GM19468 (cell line): ENCODE results near the gene CABLES1.
"Not testable (repeated sequence)": the region's sequence is repeated elsewhere in the genome, so short reads cannot be mapped to it uniquely, and the experiment has no call there.

ENCODE experiments used
- ATAC-seq: cut with Tn5 transposase; IDR thresholded peaks from one replicate; pipeline ENCODE4 v1.9.1; 2021; ENCODE audit warnings: mild to moderate bottlenecking, moderate library complexity, moderate number of reproducible peaks; ENCODE audit not compliant: unreplicated experiment; ENCODE audit errors: extremely low read depth

Gene CABLES1, protein sequence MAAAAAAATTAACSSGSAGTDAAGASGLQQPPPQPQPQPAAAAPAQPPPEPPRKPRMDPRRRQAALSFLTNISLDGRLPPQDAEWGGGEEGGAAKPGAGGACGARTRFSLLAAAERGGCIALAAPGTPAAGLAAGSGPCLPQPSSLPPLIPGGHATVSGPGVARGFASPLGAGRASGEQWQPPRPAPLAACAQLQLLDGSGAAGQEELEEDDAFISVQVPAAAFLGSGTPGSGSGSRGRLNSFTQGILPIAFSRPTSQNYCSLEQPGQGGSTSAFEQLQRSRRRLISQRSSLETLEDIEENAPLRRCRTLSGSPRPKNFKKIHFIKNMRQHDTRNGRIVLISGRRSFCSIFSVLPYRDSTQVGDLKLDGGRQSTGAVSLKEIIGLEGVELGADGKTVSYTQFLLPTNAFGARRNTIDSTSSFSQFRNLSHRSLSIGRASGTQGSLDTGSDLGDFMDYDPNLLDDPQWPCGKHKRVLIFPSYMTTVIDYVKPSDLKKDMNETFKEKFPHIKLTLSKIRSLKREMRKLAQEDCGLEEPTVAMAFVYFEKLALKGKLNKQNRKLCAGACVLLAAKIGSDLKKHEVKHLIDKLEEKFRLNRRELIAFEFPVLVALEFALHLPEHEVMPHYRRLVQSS

DNA sequence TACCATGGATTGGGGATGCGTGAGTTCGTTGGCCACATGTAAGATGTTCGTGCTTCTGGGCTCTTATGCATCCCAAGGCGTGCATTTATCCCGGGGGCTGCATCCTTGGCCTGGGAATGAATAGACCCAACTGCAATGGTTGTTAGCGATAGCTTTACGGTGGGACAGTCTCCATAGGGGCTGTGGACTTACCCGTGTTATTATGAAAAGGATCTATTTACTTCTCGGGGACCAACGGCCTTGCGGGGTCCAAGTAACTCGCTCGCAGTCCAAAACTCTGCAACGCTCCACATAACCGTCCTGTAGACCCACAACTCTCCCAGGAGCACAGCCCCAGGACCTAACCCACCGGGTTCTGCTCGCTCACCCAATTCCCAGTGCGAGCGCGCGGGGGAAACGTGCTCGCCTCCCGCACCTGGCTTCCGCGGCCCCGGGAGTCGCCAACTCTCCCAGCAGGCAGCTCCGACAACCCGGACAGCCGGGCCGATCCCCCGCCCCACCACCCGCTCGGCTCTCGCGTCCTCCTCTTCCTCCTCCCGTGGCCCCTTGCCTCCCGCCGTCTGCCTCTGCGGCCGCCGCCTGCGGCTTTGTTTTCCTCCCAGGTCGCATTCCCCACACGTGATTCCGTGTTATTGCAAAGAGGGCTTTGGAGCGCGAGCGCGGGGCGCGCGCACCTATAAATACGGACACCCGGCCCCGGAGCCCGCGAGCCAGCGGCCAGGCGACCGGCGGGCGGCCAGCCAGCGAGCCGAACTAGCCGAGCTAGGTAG lies at the start of gene CABLES1:
TSS of gene CABLES1 (plus strand) at position 706 of the 770 bp plus-strand sequence. CDS start 278 bp downstream, outside the sequence.
- ATAC-seq = no peak

DNA sequence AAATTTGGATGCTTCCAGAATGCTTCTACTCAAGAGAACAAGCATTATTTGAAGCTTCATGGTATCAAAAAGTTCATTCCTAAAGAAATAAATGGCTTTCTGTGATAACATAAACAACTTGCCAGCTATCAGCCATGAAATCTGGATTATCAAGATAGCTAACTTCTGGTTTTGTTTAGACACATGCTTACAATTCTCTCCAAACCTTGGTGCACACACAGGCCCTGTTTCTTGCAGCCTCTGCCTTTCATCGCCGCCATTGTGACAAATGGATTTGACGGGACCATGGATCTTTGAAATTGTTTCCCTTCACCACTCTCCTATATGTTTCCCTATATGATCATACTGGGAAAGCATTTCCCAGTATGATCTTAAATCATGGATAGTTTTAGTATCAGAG lies 47.9 kb upstream of the CABLES1 start:
- ATAC-seq = no peak

DNA sequence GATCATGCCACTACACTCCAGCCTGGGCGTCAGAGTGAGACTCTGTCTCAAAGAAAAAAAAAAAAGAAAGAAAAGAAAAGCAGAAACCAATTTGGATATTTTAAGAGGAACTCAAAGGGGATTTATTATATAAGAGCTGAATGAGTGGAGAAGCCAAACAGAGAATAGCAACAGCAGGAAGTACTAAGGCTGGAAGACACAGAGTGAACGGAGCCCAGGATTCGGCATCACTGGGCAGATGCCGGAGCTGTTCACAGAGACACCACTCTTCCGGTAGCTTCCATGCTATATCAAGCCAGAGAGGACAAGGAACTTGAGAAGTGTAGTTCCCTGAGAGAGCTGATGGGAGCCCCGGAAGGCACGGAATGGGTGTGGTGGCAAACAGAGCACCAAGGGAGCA lies 47.0 kb upstream of the CABLES1 start:
- ATAC-seq = no peak

DNA sequence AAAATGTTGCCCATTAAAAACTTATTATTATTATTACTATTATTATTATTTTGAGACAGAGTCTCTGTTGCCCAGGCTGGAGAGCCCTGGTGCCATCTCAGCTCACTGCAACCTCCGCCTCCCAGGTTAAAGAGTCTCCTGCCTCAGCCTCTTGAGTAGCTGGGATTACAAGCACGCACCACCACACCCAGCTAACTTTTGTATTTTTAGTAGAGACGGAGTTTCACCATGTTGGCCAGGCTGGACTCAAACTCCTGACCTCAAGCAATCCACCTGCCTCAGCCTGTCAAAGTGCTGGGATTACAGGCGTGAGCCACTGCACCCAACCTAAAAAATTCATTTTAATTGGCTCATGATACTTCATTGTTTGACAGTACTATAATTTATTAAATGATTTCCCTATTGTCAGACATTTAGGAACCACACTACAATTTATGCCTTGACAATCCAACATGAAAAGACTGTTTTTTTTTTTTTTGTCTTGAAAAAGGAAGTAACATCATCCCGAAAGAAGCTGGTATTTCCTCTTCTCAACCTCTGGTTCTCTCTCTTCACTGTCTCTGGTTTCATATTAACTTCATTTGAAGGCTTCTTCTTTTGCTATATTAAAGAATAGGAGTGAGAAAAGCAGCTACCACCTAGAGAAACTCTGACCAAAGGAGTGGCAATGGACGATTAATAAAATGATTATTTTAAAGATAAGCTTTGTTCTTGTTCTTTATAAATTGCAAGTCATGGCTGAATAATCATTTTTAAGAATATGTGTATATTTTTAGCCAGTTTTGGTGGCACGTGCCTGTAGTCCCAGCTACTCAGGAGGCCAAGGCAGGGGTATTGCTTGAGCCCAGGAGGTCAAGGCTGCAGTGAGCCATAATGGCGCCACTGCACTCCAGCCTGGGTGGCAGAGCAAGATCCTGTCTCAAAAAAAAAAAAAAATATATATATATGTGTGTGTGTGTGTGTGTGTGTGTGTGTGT lies 44.0 kb upstream of the CABLES1 start:
- ATAC-seq = not testable (repeated sequence)

DNA sequence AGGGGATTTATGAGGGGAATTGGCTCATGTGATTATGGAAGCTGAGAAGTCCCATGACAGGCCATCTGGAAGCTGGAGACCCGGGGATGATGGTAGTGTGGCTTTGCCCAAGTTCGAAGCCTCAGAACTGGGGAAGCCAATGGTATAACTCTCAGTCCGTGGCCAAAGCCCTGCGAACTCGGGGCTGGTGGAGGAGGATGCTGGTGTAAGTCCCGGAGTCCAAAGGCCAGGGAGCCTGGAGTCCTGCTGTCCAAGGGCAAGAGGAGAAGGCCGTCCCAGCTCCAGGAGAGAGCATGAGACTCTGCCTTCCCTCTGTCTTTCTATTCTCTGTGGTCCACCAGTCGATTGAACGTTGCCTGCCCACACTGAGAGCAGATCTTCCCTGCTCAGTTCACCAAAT lies 43.2 kb upstream of the CABLES1 start:
- ATAC-seq = no peak

DNA sequence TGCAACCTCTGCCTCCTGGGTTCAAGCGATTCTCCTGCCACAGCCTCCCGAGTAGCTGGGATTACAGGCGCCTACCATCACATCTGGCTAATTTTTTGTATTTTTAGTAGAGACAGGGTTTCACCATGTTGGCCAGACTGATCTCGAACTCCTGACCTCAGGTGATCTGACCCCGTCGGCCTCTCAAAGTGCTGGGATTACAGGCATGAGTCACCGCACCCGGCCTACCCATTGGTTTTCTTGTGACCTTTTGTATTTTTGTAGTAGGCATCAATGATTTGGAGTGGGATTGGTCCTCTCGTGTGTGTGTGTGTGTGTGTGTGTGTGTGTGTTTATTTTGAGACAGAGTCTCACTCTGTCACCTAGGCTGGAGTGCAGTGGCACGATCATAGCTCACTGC lies 42.2 kb upstream of the CABLES1 start:
- not testable (repeated sequence) for ATAC-seq

DNA sequence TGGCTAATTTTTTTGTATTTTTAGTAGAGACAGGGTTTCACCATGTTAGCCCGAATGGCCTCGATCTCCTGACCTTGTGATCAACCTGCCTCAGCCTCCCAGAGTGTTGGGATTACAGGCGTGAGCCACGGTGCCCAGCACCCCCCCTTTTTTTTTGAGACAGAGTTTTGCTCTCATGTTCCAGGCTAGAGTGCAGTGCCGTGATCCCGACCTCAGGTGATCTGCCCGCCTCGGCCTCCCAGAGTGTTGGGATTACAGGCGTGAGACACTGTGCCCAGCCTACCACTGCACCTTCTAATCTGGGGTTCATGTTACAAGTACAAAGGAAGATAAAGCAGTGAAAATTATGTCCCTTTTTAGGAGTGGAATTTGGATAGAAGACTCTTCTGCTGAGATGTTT lies 41.5 kb upstream of the CABLES1 start:
- ATAC-seq = no peak

DNA sequence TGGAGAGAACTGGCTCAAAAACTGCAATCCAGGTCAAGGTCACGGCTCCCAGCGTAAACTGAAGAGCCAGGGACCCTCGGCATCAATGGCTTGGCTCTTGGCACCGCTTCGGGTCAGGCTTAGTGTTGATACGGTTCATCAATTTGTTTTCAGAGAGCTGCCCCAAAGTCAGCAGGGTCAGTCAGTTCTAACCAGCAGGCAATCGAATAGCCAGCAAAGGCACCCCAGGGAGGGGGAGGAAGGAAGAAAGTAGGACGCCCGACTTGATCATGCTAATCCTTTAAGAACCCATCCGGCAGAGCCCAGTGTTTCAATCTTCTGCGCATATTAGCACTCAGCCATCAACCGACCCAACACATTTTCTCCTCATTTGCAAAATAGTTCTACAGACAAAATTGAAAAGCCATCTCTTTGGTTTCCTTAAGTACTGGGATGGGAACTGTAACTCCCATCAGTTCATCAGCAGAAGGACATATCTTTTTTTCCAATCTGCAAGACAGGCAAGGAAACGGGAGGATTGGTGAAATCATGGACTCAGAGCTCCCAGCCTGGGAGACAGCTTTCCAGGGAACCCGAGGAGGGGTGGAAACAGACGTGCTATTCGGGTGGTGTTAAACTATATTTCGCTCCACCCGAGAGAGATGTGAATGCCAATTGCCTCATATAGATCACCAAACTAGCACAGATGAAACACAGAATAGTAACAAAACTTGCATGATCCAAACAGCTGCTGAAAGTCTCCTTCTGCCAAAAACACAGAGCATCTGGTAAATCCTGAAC lies 40.7 kb upstream of the CABLES1 start:
- ATAC-seq = no peak

DNA sequence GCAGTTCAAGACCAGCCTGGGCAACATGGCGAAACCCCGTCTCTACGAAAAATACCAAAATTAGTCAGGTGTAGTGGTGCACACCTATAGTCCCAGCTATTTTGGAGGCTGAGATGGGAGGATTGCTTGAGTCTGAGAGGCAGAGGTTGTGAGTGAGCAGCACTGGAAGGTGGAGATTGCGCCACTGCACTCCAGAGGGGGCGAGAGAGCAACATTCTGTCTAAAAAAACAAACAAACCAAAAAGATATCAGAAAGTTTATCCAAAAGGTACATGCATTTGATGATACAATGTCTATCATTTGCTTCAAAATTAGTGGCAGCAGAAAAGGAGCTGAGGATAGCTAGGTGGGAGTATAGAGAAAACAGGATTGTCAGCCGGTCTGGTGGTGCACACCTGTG lies 39.8 kb upstream of the CABLES1 start:
- ATAC-seq = no peak

DNA sequence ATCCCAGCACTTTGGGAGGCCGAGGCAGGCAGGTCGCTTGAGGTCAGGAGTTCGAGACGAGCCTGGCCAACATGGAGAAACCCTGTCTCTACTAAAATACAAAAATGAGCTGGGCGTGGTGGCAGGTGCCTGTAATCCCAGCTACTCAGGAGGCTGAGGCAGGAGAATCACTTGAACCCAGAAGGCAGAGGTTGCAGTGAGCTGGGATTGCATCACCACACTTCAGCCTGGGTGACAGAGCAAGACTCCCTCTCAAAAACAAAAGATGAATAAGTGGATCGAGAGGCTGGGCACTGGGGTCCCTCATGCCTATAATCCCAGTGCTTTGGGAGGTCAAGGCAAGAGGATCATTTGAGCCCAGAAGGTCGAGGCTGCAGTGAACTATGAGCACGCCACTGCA lies 38.3 kb upstream of the CABLES1 start:
- ATAC-seq = not testable (repeated sequence)

DNA sequence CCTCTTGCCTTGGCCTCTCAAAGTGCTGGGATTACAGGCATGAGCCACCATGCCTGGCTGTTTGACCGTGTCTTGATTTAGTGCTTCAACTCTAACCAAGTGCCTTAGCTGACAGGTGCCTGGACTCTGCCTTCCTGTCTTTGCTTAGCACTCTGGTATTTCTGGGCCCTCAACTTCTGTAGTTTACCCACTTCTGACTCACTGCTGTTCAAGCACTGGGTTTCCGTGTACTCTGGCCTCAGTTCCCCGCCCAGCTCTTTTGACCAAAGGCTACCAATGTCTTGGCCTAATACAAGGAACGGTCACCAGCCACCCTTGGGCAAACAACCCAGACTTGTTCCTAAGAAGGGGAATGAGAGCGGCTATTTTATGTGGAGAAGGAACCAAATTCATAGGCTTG lies 35.7 kb upstream of the CABLES1 start:
- no peak for ATAC-seq

DNA sequence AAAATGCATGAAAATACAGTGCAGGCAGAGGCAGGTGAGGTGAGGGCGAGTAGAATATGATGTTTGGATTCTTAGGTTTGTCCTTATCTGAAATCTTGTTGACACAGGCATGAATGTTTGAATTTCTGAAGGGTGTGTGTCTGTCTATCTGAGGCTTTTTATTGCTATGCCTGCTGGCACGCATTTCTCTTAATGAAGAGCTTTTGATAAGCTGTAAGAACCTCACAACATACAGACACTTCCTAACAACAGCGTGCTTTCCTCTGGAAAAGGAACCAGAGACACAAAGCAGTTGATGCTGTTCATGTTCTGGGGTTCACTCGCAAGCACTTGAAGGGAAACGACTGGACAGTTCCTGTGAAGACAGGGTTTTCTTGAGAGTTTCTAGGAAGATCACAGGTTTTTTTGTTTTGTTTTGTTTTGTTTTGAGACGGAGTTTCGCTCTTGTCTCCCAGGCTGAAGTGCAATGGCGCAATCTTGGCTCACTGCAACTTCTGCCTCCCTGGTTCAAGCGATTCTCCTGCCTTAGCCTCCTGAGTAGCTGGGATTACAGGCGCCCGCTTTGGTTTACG lies 33.3 kb upstream of the CABLES1 start:
- no peak for ATAC-seq

DNA sequence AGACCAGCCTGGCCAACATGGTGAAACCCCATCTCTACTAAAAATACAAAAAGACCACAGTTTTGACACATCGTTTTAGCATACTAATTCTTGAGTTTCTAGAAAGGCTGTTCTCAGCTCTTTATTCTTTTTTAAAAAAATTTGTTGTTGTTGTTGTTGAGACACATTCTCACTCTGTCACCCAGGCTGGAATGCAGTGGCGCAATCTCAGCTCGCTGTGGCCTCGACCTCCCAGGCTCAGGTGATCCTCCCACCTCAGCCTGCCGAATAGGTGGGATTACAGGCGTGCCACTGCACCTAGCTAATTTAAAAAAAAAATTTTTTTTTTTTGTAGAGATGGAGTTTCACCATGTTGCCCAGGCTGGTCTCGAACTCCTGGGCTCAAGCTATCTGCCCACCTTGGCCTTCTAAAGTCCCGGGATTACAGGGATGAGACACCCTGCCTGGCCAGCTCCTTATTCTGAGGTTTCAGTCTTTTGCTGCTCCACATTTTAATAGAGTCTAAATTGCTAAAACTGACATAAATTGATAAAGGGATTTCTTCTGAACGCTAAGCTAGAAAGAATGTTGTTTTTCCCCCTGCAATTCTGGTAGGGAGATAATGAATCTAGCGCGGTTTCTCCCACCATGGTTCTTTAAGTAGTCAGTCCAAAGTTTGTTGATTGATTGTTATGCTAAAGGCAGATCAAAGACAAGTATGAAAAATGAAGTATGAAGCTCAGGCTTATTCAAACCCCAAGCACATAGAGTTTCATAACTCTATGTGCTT lies 32.6 kb upstream of the CABLES1 start:
- ATAC-seq = no peak

DNA sequence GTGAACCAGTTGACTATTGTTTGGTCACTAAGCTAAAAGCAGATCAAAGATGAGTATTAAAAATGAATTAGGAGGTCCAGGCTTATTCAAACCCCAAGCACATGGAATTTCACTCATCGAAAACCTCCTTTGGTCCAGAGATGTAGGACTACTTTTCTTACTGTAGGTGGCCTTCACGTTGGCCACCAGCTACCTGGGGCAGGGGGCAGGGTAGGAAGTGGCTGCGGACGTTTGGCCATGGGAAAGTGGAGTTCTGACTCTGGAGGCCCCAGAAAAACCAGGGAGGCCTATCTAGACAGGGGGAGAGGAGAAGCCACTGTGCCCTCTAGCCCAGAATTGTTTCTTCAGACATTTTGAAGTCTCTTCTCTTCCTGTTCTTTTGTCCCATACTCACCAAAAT lies 31.8 kb upstream of the CABLES1 start:
- no peak for ATAC-seq

DNA sequence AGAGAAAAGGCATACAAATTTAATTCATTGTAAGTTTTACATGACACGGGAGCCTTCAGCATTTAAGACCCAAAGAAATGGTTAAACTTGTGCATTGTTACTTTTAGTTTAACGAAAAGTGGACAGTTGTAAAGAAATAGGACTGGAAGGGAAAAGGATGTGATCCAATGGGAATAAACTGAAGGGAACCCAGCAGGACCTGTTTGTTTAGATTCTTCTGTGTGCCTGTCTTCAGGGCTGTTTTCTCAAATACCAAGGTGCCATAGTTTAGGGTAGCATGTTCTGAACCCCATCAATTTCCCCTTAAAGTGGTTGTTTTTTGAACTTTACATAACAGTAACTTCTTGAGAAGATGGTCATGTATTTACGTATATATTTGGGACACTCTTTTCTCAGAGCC lies 30.3 kb upstream of the CABLES1 start:
- ATAC-seq = no peak

DNA sequence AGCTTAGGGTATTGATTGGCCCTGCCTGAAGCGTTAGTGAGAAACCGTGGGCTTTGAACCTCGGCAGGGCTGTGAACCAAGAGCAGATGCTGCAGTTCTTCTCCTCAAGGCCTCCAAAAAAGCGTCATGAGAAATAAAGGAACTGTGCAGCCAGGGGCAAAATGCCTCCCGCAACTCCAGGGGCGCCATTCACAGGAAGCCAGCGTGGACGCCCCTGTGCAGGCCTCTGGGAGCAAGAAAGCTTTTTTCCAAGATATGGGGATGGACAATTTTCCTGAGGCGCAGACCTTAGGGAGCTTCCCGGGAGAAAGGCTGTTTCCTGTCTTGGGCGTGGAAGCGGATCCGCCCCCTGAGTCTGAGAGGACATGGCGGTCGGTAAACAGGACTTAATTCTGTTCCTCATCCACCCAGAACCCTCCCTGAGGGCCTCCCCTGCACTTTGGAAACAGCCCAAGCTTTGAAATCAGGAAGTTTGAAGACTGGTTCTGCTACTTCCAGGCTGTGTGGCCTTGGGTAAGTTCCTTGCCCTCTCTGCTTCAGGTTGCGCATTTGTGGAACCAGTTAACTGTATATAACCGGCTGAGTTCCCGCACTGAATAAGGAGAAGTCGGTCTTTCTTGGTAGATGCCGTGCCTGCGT lies 29.6 kb upstream of the CABLES1 start:
- no peak for ATAC-seq

DNA sequence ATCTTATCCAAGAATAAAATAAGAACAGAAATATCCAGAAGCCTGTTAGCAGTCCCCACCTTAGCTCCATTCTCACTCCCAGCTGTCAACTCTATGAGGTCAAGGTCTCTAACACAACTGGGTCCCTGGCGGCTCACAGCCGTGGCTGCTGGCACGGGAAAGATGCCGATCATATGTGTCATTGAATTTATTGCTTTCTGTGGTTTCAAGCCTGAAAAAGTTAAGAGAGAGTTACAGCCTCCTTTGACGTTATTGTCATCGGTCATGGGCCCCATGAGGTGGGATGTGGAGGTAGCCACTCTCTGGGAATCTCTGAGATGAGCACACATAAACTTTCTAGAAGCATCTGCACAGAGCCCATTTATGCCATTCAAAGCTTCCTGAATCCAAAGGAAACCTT lies 28.7 kb upstream of the CABLES1 start:
- no peak for ATAC-seq

DNA sequence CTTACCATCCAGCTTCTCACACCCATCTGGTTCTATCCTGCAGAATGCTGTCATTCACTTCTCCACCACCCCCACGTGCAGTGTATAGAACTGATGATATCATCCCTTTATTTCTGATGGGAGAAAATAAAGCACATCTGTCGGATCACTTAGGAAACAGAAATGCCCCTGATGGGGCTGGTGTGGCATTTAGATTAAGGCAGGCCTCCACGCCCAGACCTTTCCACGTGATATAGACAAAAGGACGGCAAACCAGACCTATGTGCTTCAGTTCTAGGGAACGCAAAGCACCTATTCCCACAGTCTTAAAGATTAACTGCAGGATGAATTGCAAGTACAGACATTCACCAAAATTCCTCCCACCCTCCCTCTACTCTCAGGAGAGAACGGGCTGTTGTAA lies 27.6 kb upstream of the CABLES1 start:
- no peak for ATAC-seq
